ENCODE data around the gene INTS15.

DNA sequence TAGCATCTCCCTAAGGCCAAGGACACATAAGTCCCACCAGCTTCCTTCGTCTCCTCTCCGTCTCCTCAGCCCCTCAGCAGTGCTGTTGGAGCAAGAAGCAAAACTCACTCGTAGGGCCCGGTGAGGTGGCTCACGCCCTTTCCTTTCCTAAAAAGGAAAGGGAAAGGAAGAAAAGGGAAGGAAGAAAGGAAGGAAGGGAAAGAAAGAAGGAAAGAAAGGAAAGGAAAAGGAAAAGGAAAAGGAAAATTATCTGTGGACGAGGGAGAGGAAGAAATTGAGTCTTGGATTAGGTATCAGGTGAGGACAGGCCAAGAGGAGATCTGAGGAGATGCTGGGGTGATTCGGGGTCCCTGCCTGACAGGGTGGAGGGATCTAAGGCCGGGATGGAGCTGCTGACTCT, 44.2 kb downstream of the INTS15 start:
- TF ChIP-seq, protein P1, sequence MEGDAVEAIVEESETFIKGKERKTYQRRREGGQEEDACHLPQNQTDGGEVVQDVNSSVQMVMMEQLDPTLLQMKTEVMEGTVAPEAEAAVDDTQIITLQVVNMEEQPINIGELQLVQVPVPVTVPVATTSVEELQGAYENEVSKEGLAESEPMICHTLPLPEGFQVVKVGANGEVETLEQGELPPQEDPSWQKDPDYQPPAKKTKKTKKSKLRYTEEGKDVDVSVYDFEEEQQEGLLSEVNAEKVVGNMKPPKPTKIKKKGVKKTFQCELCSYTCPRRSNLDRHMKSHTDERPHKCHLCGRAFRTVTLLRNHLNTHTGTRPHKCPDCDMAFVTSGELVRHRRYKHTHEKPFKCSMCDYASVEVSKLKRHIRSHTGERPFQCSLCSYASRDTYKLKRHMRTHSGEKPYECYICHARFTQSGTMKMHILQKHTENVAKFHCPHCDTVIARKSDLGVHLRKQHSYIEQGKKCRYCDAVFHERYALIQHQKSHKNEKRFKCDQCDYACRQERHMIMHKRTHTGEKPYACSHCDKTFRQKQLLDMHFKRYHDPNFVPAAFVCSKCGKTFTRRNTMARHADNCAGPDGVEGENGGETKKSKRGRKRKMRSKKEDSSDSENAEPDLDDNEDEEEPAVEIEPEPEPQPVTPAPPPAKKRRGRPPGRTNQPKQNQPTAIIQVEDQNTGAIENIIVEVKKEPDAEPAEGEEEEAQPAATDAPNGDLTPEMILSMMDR (IDR thresholded peaks at IDR 0.05): no peak
- TF ChIP-seq POLR2A (IDR thresholded peaks at IDR 0.05): no peak
